Caco-2 (cell line): Measurements from ENCODE around the gene ZNRF3. TPM values are rescaled to one million over a fixed set of nuclear protein-coding genes. Genes with fewer than 3 reads are reported as not detected.

Source experiments
- BruUV-seq: library from RNA; stranded (reverse); fragments of 400-500 nt; replicated peaks from 2 replicates; lab custom pipeline; 2021; lab: Mats Ljungman, UMichigan
- CTCF ChIA-PET: fragments of 300-600 bp; sonication (Branson Sonifier 250); formaldehyde crosslinking; loops from one replicate; lab custom pipeline; 2022; ENCODE audit warnings: antibody characterized with exemption; lab: Charles Lee
- POLR2A ChIA-PET: fragments of 300-600 bp; sonication (Branson Sonifier 250); formaldehyde crosslinking; loops from one replicate; lab custom pipeline; 2022; ENCODE audit warnings: antibody characterized with exemption; lab: Charles Lee
- DNase-seq, 2 experiments: peaks; one replicate each; pipeline versions ENCODE4 v3.0.0 to v3.0.0-alpha.2; 2020 to 2022
- H3K27me3 ChIP-seq: replicated peaks from 2 replicates; pipeline ENCODE4 v1.6.0; 2011; ENCODE audit warnings: low read length; ENCODE audit not compliant: control insufficient read depth, insufficient read depth
- H3K36me3 ChIP-seq: 2 replicates; pipeline ENCODE4 v1.5.1; 2011; ENCODE audit warnings: low read length; ENCODE audit not compliant: control insufficient read depth, insufficient read depth
- H3K4me1 ChIP-seq: fragments of 250-450 bp; sonication (Bioruptor Pico); 2 replicates; pipeline ENCODE4 v1.5.1; 2020; ENCODE audit warnings: mild to moderate bottlenecking
- H3K4me3 ChIP-seq: 2 replicates; pipeline ENCODE4 v1.5.1; 2011; ENCODE audit warnings: low read depth, mild to moderate bottlenecking, control low read depth, low read length
- H3K9me3 ChIP-seq: fragments of 250-450 bp; sonication (Bioruptor Pico); 2 replicates; pipeline ENCODE4 v1.5.1; 2020; ENCODE audit warnings: mild to moderate bottlenecking, moderate library complexity
- H3K27ac Mint-ChIP-seq: one replicate; pipeline ENCODE4 v1.8.0; 2022; ENCODE audit warnings: mixed read lengths; ENCODE audit not compliant: unreplicated experiment
- H3K27me3 Mint-ChIP-seq: one replicate; pipeline ENCODE4 v1.8.0; 2022; ENCODE audit warnings: mixed read lengths; ENCODE audit not compliant: insufficient read depth, unreplicated experiment
- H3K36me3 Mint-ChIP-seq: one replicate; pipeline ENCODE4 v1.8.0; 2022; ENCODE audit warnings: mild to moderate bottlenecking, mixed read lengths; ENCODE audit not compliant: insufficient read depth, unreplicated experiment
- H3K4me1 Mint-ChIP-seq: one replicate; pipeline ENCODE4 v1.8.0; 2022; ENCODE audit warnings: low read depth, mixed read lengths; ENCODE audit not compliant: unreplicated experiment
- H3K4me3 Mint-ChIP-seq: one replicate; pipeline ENCODE4 v1.8.0; 2022; ENCODE audit warnings: mild to moderate bottlenecking, moderate library complexity, mixed read lengths; ENCODE audit not compliant: unreplicated experiment
- H3K9me3 Mint-ChIP-seq: one replicate; pipeline ENCODE4 v1.8.0; 2022; ENCODE audit warnings: mixed read lengths; ENCODE audit not compliant: unreplicated experiment
- CTCF ChIP-seq, 2 experiments: fragments of 200-600 bp in 1 of 2; IDR thresholded peaks; 1 replicate in 1 of 2; 2 replicates in 1 of 2; pipeline versions ENCODE4 v1.5.1 to v1.8.0; 2011 to 2022; ENCODE audit warnings: antibody characterized with exemption in 1 of 2, control low read depth in 1 of 2, inconsistent platforms in 1 of 2, low read depth in 1 of 2, low read length in 1 of 2, mild to moderate bottlenecking in 1 of 2, moderate library complexity in 1 of 2; ENCODE audit not compliant: insufficient read depth in 1 of 2, severe bottlenecking in 1 of 2, unreplicated experiment in 1 of 2
- intact Hi-C: fragments of 100-400 bp; cut with micrococcal nuclease; formaldehyde crosslinking; loops from one replicate; pipeline ENCODE4 v1.10.0; 2022; ENCODE audit not compliant: unreplicated experiment
- total RNA-seq: library from RNA; stranded (reverse); gene quantifications from 2 replicates; pipeline ENCODE4 v1.2.3, GENCODE V29; 2022

Gene ZNRF3
- total RNA-seq, 1 experiment from 2014 or later, result 41.1 TPM

DNA sequence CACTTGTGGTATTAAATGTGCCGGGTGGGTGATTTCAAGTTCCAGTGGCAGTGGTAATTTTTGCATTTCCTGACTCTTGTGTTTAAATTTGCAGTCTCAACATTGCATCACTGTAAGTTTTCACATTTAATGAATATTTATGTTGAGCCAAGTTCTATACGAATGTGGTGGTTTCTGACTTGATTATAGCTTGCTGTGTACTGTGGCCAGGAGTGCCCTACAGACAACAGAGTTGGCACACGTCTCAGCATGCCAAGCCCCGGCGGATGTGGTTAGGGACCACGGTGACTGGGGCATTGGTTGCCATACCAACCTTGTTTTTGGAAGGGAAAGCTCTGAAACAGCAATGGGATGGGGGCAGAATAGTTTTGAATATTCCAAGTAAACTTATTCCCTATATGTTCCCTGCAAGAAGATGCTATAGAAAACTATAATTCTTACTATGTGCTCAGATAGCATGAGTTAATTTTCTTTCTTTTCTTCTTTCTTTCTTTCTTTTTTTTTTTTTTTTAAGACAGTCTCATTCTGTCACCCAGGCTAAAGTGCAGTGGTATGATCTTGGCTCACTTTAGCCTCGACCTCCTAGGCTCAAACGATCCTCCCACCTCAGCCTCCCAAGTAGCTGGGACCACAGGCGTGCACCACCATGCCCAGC, 16.0 kb downstream of the ZNRF3 start:
- CTCF ChIA-PET, result no interaction called here
- H3K4me1 Mint-ChIP-seq, result peaks cover 40% of the 10 kb centered on the region

DNA sequence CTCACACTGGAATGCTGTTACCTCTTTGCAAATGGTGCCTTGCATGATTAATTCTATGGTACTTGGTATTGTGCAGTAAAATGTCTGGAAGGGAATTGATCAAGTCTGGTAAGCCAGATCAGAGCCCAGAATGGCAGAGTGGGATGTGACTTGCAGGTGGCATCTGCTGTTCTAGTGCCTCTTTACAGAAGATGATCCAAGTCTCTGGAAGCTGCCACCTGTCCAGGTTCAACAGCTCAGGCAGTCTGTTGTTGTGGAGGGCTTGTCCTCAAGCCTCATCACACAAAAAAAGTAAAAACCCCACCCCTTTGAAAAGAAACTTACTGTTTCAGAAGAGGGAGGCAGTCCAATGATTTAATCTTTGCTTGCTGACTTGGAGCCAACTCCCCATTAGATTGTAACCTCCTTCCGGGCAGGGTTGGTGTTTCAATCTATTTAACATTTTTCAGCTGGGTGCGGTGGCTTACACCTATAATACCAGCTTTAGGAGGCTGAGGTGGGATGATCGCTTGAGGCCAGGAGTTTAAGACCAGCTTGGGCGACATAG, 17.1 kb downstream of the ZNRF3 start:
- intact Hi-C loops, result no loop called here
- Mint-ChIP-seq H3K4me3 (no peak overlapping the region), H3K27ac (no peak overlapping the region), H3K9me3 (no peaks in the 10 kb centered on the region), H3K27me3 (no peaks in the 10 kb centered on the region), H3K36me3 (peaks cover 50% of the 10 kb centered on the region), H3K4me1 (peaks cover 50% of the 10 kb centered on the region)
- Histone ChIP-seq H3K4me3 (no peak overlapping the region), H3K9me3 (no peaks in the 10 kb centered on the region), H3K4me1 (peaks cover 48% of the 10 kb centered on the region), H3K36me3 (no peaks in the 10 kb centered on the region; the same call in 1 of the 2 replicates), H3K27me3 (no peaks in the 10 kb centered on the region)
- ChIA-PET POLR2A (no interaction called here), CTCF (no interaction called here)
- BruUV-seq, result no TSS peak
- no peak for DNase-seq
- TF ChIP-seq CTCF (IDR thresholded peaks at IDR 0.05; ENCODE audit: insufficient read depth in 1 of 2, low read depth in 1 of 2, low read length in 1 of 2, severe bottlenecking in 1 of 2, unreplicated experiment in 1 of 2), result no peak

More for the DNA sequence above, 16.0 kb downstream of the ZNRF3 start:
- BruUV-seq, result no TSS peak
- peaks cover 49% of the 10 kb centered on the region for H3K36me3 Mint-ChIP-seq
- POLR2A ChIA-PET, result no interaction called here
- no peak overlapping the region for H3K4me3 Mint-ChIP-seq
- Histone ChIP-seq H3K27me3 (no peaks in the 10 kb centered on the region), H3K4me3 (no peak overlapping the region), H3K36me3 (no peaks in the 10 kb centered on the region; the same call in 1 of the 2 replicates), H3K9me3 (no peaks in the 10 kb centered on the region), H3K4me1 (peaks cover 36% of the 10 kb centered on the region)
- H3K27ac Mint-ChIP-seq, result no peak overlapping the region
- DNase-seq, result no peak
- no peaks in the 10 kb centered on the region for H3K27me3 Mint-ChIP-seq
- no peak for TF ChIP-seq CTCF (IDR thresholded peaks at IDR 0.05; ENCODE audit: insufficient read depth in 1 of 2, low read depth in 1 of 2, low read length in 1 of 2, severe bottlenecking in 1 of 2, unreplicated experiment in 1 of 2)
- intact Hi-C loops, result no loop called here
- no peaks in the 10 kb centered on the region for H3K9me3 Mint-ChIP-seq

DNA sequence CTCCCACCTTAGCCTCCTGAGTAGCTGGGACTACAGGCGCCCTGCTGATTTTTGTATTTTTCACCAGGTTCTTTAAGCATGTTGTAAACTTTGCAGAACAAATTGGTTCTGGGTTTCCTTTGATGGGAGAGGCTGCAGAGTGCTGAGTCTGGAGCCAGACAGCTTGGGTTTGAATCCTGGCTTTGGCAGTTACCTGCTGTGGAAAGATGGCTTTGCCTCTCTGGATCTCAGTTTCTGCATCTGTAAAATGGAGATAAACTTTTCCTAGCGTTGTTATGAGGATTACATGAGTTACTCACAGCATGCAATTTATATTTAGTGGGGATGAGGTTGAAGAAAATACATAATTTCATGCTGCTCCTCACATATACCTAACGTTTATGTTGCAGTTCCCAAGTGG, 19.1 kb downstream of the ZNRF3 start:
- Mint-ChIP-seq H3K9me3 (no peaks in the 10 kb centered on the region), H3K4me3 (no peak overlapping the region), H3K27me3 (no peaks in the 10 kb centered on the region), H3K4me1 (peaks cover 41% of the 10 kb centered on the region), H3K27ac (no peak overlapping the region), H3K36me3 (peaks cover 55% of the 10 kb centered on the region)
- Histone ChIP-seq H3K9me3 (no peaks in the 10 kb centered on the region), H3K4me1 (peaks cover 43% of the 10 kb centered on the region), H3K4me3 (no peak overlapping the region), H3K27me3 (no peaks in the 10 kb centered on the region), H3K36me3 (no peaks in the 10 kb centered on the region; the same call in 1 of the 2 replicates)
- BruUV-seq, result no TSS peak
- ChIA-PET POLR2A (no interaction called here), CTCF (no interaction called here)
- DNase-seq, result no peak
- no peak for TF ChIP-seq CTCF (IDR thresholded peaks at IDR 0.05; ENCODE audit: insufficient read depth in 1 of 2, low read depth in 1 of 2, low read length in 1 of 2, severe bottlenecking in 1 of 2, unreplicated experiment in 1 of 2)
- intact Hi-C loops, result no loop called here
